Osteoblast (primary cell): Measurements from ENCODE around the gene CNKSR3. TPM values are rescaled to one million over a fixed set of nuclear protein-coding genes. Genes with fewer than 3 reads are reported as not detected.

Source experiments
- DNase-seq: peaks from one replicate; pipeline ENCODE4 v3.0.0; 2011; ENCODE audit warnings: low spot score, mixed read lengths; ENCODE audit not compliant: insufficient read length; ENCODE audit errors: missing footprints
- H2AFZ ChIP-seq: 2 replicates; pipeline ENCODE4 v1.6.0; 2011; ENCODE audit warnings: mild to moderate bottlenecking, low read length
- H3K27ac ChIP-seq: 2 replicates; pipeline ENCODE4 v1.5.1; 2011; ENCODE audit warnings: mild to moderate bottlenecking, low read depth, low read length, moderate library complexity
- H3K27me3 ChIP-seq: 2 replicates; pipeline ENCODE4 v1.6.0; 2012; ENCODE audit warnings: mild to moderate bottlenecking, control low read depth, inconsistent platforms, low read length, moderate library complexity; ENCODE audit not compliant: insufficient read depth
- H3K36me3 ChIP-seq: 2 replicates; pipeline ENCODE4 v1.5.1; 2011; ENCODE audit warnings: mild to moderate bottlenecking, low read length, control low read depth, moderate library complexity; ENCODE audit not compliant: insufficient read depth
- H3K4me1 ChIP-seq: 2 replicates; pipeline ENCODE4 v1.5.1; 2011; ENCODE audit warnings: mild to moderate bottlenecking, low read length, control low read depth, moderate library complexity; ENCODE audit not compliant: insufficient read depth
- H3K4me2 ChIP-seq: 2 replicates; pipeline ENCODE4 v1.6.0; 2011; ENCODE audit warnings: mild to moderate bottlenecking, low read length; ENCODE audit not compliant: insufficient read depth
- H3K4me3 ChIP-seq: fragments of 200-600 bp; sonication (generic); 3 replicates; pipeline ENCODE4 v1.5.1; 2012; ENCODE audit warnings: mild to moderate bottlenecking, low read length, inconsistent platforms; ENCODE audit not compliant: insufficient read depth
- H3K79me2 ChIP-seq: 2 replicates; pipeline ENCODE4 v1.6.0; 2012; ENCODE audit warnings: mild to moderate bottlenecking, low read length, control low read depth, inconsistent platforms; ENCODE audit not compliant: insufficient read depth
- H3K9me3 ChIP-seq: 2 replicates; pipeline ENCODE4 v1.5.1; 2011; ENCODE audit warnings: low read depth, low read length, control low read depth
- H4K20me1 ChIP-seq: 2 replicates; pipeline ENCODE4 v1.6.0; 2012; ENCODE audit warnings: mild to moderate bottlenecking, low read length, control low read depth; ENCODE audit not compliant: insufficient read depth
- CTCF ChIP-seq: IDR thresholded peaks from 2 replicates; pipeline ENCODE4 v1.5.1; 2011; ENCODE audit warnings: mild to moderate bottlenecking, low read depth, low read length, moderate library complexity; ENCODE audit errors: extremely low read depth
- total RNA-seq: library from RNA; depleted of rRNA; stranded (reverse); fragments of >200 nt; gene quantifications from 2 replicates; pipeline ENCODE4 v1.2.3, GENCODE V29; 2012

Gene CNKSR3
- total RNA-seq, 1 donor: 5.4 TPM

GRCh38 chr6:154350293-154350692, 160.2 kb downstream of the CNKSR3 start:
- no peak overlapping the region for H3K27ac ChIP-seq
- no peak overlapping the region for H3K4me3 ChIP-seq
- no peak for TF ChIP-seq CTCF
- H2AFZ ChIP-seq: no peak overlapping the region
- H3K4me1 ChIP-seq: no peaks in the 10 kb centered on the region
- no peaks in the 10 kb centered on the region for H3K9me3 ChIP-seq
- H3K4me2 ChIP-seq: no peak overlapping the region
- DNase-seq: no peak
- no peaks in the 10 kb centered on the region for H4K20me1 ChIP-seq
- no peaks in the 10 kb centered on the region for H3K27me3 ChIP-seq
- H3K36me3 ChIP-seq: no peaks in the 10 kb centered on the region
- H3K79me2 ChIP-seq: no peaks in the 10 kb centered on the region

GRCh38 chr6:154347981-154348380, 162.5 kb downstream of the CNKSR3 start:
- Histone ChIP-seq H3K4me2 (no peak overlapping the region), H3K27ac (no peak overlapping the region), H3K79me2 (no peaks in the 10 kb centered on the region), H4K20me1 (no peaks in the 10 kb centered on the region), H3K9me3 (no peaks in the 10 kb centered on the region), H3K4me1 (no peaks in the 10 kb centered on the region), H3K36me3 (no peaks in the 10 kb centered on the region), H2AFZ (no peak overlapping the region), H3K27me3 (no peaks in the 10 kb centered on the region), H3K4me3 (no peak overlapping the region)
- no peak for DNase-seq
- TF ChIP-seq CTCF: no peak

GRCh38 chr6:154345811-154346210, 164.7 kb downstream of the CNKSR3 start:
- no peaks in the 10 kb centered on the region for H3K36me3 ChIP-seq
- no peaks in the 10 kb centered on the region for H3K4me1 ChIP-seq
- no peak for DNase-seq
- no peak overlapping the region for H3K4me2 ChIP-seq
- no peaks in the 10 kb centered on the region for H3K27me3 ChIP-seq
- TF ChIP-seq CTCF: no peak
- H3K9me3 ChIP-seq: no peaks in the 10 kb centered on the region
- H4K20me1 ChIP-seq: no peaks in the 10 kb centered on the region
- H3K79me2 ChIP-seq: no peaks in the 10 kb centered on the region
- no peak overlapping the region for H2AFZ ChIP-seq
- H3K4me3 ChIP-seq: no peak overlapping the region
- H3K27ac ChIP-seq: no peak overlapping the region

- Histone ChIP-seq H3K4me3 (no peak overlapping the region), H3K4me2 (no peak overlapping the region), H3K36me3 (no peaks in the 10 kb centered on the region), H2AFZ (no peak overlapping the region), H4K20me1 (no peaks in the 10 kb centered on the region), H3K27ac (no peak overlapping the region), H3K27me3 (no peaks in the 10 kb centered on the region), H3K9me3 (no peaks in the 10 kb centered on the region), H3K79me2 (no peaks in the 10 kb centered on the region), H3K4me1 (no peaks in the 10 kb centered on the region)
- TF ChIP-seq CTCF: peak; percentile 49
- no peak for DNase-seq
These were observed 166.8 kb downstream of the CNKSR3 start for GRCh38 chr6:154343473-154344308.
